Activated naive CD4-positive, alpha-beta T cell treated with anti-CD3 and anti-CD28 coated beads, Interleukin-2, amount 50 U/mL, for 72 hours (primary cell): ENCODE measurements around the gene DNAJC19. TPM values are rescaled to one million over a fixed set of nuclear protein-coding genes. Genes with fewer than 3 reads are reported as not detected.
A peak's percentile ranks its signal among the peaks of the same experiment; 100 is the strongest.

Experiments used
- ATAC-seq, 2 donors: fragments of 150-1000 bp; cut with Tn5 transposase; 2 replicates each; pipeline ENCODE4 v1.10.0; 2021; ENCODE audit warnings: mild to moderate bottlenecking in 2 of 2, moderate library complexity in 2 of 2
- DNase-seq, 2 donors: peaks; one replicate each; pipeline ENCODE4 v3.0.0; 2021 to 2022; ENCODE audit warnings: low spot score in 2 of 2
- H3K27ac Mint-ChIP-seq, 2 donors: one replicate each; pipeline ENCODE4 v1.8.0; 2022; ENCODE audit warnings: mild to moderate bottlenecking in 2 of 2, mixed read lengths in 2 of 2
- H3K36me3 Mint-ChIP-seq, 2 donors: one replicate each; pipeline ENCODE4 v1.8.0; 2022; ENCODE audit warnings: mixed read lengths in 2 of 2
- H3K9me3 Mint-ChIP-seq, 2 donors: one replicate each; pipeline ENCODE4 v1.8.0; 2022; ENCODE audit warnings: mixed read lengths in 2 of 2
- total RNA-seq, 2 donors: library from RNA; stranded (reverse); gene quantifications; one replicate each; pipeline ENCODE4 v1.2.3, GENCODE V29; 2022

The DNAJC19 gene
- total RNA-seq, 2 donors from 2014 or later, result 38.3 to 46.8 TPM

DNA sequence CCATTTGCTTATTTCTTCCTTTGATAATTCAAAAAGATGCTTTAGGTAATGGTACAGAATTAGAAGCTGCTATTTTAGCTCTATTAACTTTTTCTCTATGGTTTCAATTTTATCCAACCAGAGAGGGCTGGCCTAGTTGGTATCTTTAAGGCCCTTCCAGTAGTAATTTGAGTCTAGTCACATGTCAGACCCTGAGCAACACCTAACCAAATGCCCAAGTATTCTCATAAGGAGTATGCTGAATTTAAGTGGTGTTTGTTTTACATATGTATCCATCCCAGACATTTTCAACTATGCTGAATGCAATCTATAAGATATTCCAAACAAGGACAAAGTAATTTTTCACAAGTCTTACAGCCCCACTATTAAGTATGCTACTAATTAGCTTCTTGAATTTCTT, 9.6 kb downstream of the DNAJC19 start:
- H3K9me3 Mint-ChIP-seq, result no peaks in the 10 kb centered on the region
- no peak for ATAC-seq
- no peak for DNase-seq
- peaks cover 4 to 17% of the 10 kb centered on the region in 2 donors for H3K36me3 Mint-ChIP-seq
- no peak overlapping the region for H3K27ac Mint-ChIP-seq

- H3K27ac Mint-ChIP-seq, result no peak overlapping the region
- ATAC-seq, result no peak
- peaks cover 4 to 32% of the 10 kb centered on the region in 2 donors for H3K36me3 Mint-ChIP-seq
Observed at GRCh38 chr3:180977498-180977897, 12.0 kb downstream of the DNAJC19 start.

GRCh38 chr3:180974286-180974685, 15.2 kb downstream of the DNAJC19 start:
- H3K9me3 Mint-ChIP-seq, result no peaks in the 10 kb centered on the region
- ATAC-seq (peak; percentile 49), DNase-seq (no peak)
- H3K27ac Mint-ChIP-seq, result no peak overlapping the region
- peaks cover 4 to 36% of the 10 kb centered on the region in 2 donors for H3K36me3 Mint-ChIP-seq

More at GRCh38 chr3:180977498-180977897, 12.0 kb downstream of the DNAJC19 start:
- no peak for DNase-seq
- H3K9me3 Mint-ChIP-seq, result no peaks in the 10 kb centered on the region

DNA sequence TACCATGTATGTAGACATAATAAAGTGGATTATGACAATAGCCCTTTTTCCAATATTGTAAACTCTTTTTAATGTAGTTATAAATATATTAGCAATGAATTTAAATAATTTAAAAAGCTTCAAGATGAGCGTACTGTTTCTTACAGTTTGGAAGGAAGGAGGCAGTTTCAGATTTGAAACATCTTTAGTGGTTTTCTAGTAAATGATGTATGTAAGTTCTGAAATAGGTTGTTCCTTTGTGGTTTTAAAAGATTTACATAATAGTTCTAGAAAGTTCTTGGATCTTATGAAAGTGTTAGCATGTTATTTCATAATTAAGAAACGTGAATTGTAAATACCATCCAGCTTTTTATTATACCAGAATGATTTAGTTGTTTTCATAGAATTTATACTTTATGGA, 16.0 kb downstream of the DNAJC19 start:
- no peak overlapping the region for H3K27ac Mint-ChIP-seq
- H3K9me3 Mint-ChIP-seq, result no peaks in the 10 kb centered on the region
- no peak for ATAC-seq
- no peak for DNase-seq
- H3K36me3 Mint-ChIP-seq, result peaks cover 4 to 38% of the 10 kb centered on the region in 2 donors

DNA sequence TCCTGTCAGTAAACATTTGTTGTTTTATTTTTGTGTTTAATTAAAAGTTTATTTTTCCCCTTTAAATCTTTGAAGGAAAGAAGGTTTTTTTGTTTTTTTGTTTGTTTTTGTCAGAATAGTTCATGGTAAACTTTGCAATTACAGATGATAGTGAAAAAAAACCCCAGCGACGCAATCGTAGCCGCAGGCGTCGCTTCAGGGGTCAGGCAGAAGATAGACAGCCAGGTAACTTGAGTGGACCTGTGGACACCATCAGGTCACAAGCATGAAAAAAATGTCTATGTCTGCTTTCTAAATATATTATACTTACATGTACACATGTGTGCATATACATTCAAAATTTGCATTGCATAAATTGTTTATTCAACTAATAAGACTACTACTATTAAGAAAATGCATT, 18.6 kb downstream of the DNAJC19 start:
- DNase-seq, result no peak
- peak overlapping the region in 1 of 2 donors; percentile 55 for H3K27ac Mint-ChIP-seq
- H3K36me3 Mint-ChIP-seq, result peaks cover under 1 to 39% of the 10 kb centered on the region in 2 donors
- ATAC-seq, result no peak
- H3K9me3 Mint-ChIP-seq, result no peaks in the 10 kb centered on the region

- Mint-ChIP-seq H3K9me3 (no peaks in the 10 kb centered on the region), H3K36me3 (peaks cover 8 to 40% of the 10 kb centered on the region in 2 donors), H3K27ac (peak overlapping the region in 1 of 2 donors; percentile 55)
- ATAC-seq (no peak), DNase-seq (no peak)
Observed at GRCh38 chr3:180962530-180962929, 27.0 kb downstream of the DNAJC19 start.

DNA sequence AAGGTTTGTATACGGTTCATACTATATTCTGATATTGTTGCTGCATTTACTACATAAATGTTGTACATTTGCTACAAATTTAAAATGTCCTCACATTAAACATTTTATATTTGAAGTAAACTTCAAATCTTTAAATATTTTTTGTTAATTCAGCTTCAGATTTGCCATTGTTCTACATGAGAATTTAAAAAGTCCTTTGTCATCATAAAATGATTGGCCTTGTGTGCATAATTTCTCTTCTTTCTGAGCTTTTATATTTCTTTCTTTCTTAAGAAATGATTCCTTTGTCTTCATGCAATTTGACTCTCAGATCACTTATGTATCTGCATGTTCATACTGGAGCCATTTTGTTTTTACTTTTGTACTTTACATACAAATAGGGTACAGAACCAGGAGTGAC, 28.0 kb downstream of the DNAJC19 start:
- Mint-ChIP-seq H3K9me3 (no peaks in the 10 kb centered on the region), H3K27ac (no peak overlapping the region)
- no peak for ATAC-seq

DNA sequence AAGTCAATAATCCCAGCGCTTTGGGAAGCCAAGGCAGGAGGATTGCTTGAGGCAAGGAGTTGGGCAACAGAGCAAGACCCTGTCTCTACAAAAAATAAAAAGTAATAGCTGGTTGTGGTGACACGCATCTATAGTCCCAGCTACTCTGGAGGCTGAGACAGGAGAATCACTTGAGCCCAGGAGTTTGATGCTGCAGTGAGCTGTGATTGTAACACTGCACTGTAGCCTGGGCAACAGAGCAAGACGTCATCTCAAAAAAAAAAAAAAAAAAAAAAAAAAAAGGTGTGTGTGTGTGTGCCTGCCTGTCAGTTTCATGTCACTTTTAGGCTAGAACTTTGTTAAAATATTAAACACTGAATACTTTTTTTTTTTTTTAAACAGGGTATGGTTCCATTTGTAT, 28.4 kb downstream of the DNAJC19 start:
- Mint-ChIP-seq H3K9me3 (no peaks in the 10 kb centered on the region), H3K36me3 (peaks cover 14 to 50% of the 10 kb centered on the region in 2 donors), H3K27ac (no peak overlapping the region)
- DNase-seq, result no peak
- ATAC-seq, result no peak

More for the DNA sequence above, 28.0 kb downstream of the DNAJC19 start:
- peaks cover 10 to 45% of the 10 kb centered on the region in 2 donors for H3K36me3 Mint-ChIP-seq
- no peak for DNase-seq

DNA sequence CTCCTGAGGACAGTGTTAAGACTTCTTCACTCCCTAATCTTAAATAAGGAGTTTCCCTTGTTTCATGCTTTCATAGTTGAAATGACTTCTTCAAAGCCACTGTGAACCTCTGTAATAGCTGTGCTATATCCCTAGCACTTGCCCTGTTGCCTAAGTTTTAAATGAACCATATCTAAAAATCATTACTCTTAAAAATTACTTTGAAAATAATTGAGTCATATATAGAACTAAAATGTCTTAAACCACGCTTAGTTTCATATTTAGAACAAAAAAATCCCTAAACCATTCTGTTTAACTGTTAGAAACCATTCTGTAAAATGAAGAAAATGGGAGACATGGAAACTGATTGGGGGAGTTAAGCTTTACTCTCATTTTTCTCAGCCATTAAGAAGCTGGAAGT, 29.8 kb downstream of the DNAJC19 start:
- Mint-ChIP-seq H3K27ac (peak overlapping the region in 1 of 2 donors; percentile 92), H3K9me3 (no peaks in the 10 kb centered on the region), H3K36me3 (peaks cover 17 to 53% of the 10 kb centered on the region in 2 donors)
- no peak for DNase-seq
- peak; percentile 94 for ATAC-seq

DNA sequence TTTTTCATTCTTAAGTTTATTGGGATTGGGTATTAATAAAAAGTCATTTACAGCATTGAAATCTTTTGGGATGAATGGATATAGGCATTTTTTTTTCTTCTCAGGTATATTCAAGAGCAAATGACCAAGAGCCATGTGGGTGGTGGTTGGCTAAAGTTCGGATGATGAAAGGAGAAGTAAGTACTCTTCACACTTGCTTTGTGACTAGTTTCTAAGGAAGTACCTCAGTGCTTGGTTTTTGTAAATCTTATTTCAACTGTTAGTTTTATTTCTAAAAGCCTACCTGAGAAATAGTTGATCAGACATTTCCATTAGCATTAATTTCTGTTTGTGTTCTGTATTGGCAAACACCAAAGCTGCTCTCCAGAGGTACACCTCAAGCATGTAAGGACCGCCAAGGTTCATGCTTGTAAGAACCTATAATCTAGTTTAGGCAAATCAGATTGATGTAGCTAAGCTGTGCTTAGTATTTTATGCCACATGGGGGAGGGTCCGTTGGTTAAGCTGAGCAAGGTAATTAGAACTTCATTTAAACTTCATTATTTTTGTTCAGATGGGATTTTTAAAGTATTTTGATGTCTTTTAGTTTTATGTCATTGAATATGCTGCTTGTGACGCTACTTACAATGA, 41.7 kb downstream of the DNAJC19 start:
- H3K36me3 Mint-ChIP-seq, result peaks cover 9 to 24% of the 10 kb centered on the region in 2 donors

DNA sequence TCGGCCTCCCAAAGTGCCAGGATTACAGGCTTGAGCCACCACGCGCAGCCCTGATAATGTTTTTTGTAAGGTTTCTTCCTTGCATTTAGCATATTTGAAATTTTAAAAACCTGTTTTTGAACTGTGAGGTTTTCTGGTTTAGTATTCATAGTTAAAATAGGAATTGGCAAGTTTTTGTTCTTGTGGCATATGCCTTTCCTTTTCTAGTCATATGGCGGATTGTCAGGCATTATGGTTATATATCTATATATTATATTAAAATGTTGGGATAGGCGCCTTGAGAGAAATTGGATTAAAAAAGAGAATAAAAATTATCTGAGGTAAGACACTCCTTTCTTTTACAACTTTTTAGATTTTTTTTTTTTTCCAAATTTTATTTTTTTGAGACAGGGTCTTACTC, 48.7 kb downstream of the DNAJC19 start:
- Mint-ChIP-seq H3K9me3 (no peaks in the 10 kb centered on the region), H3K36me3 (peaks cover 9 to 22% of the 10 kb centered on the region in 2 donors), H3K27ac (peak overlapping the region in 1 of 2 donors; percentile 22)
- ATAC-seq (no peak), DNase-seq (no peak)

More for the DNA sequence above, 41.7 kb downstream of the DNAJC19 start:
- DNase-seq, result no peak
- Mint-ChIP-seq H3K9me3 (no peaks in the 10 kb centered on the region), H3K27ac (peak overlapping the region in 1 of 2 donors; percentile 55)
- ATAC-seq, result no peak

DNA sequence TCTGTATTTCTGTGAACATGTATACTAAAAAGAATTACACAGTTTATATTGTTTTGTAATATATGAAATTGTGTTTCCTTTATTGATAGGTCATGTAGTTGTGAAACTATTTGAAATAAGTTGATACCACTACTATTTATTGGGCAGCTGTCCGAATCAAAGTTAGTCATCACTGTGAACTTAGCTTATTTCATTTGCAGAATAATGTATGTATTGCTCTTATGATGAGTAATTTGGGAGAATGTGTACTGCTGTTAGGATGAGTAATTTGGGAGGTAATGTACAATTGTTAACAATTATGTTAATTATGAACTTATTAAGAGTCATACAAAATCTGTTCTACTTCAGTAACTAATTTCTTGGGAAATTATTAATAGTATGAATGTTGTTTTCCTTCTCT, 54.9 kb downstream of the DNAJC19 start:
- no peaks in the 10 kb centered on the region for H3K9me3 Mint-ChIP-seq
- ATAC-seq (no peak), DNase-seq (no peak)
- H3K36me3 Mint-ChIP-seq, result peaks cover 5 to 34% of the 10 kb centered on the region in 2 donors
- no peak overlapping the region for H3K27ac Mint-ChIP-seq

Other genes with a start within 250 kb of the DNAJC19 start
- gene FXR1, start 77.1 kb downstream of the DNAJC19 start, total RNA-seq, result 100 to 1,000 TPM; 184 to 248 TPM